HL-60 (cell line): ENCODE measurements around the gene SLC8A2.

Source experiments
- GABPA ChIP-seq: IDR thresholded peaks from 2 replicates; pipeline ENCODE4 v1.6.1; 2012; ENCODE audit warnings: low read depth
- TF ChIP-seq, protein P1 (sequence below): IDR thresholded peaks from one replicate; pipeline ENCODE4 v1.5.1; 2011; ENCODE audit warnings: low read length, control low read depth, inconsistent platforms; ENCODE audit not compliant: insufficient read depth
- TF ChIP-seq, protein P2 (sequence below): IDR thresholded peaks from 2 replicates; pipeline ENCODE4 v1.6.1; 2012; ENCODE audit warnings: low read depth; ENCODE audit not compliant: insufficient replicate concordance

DNA sequence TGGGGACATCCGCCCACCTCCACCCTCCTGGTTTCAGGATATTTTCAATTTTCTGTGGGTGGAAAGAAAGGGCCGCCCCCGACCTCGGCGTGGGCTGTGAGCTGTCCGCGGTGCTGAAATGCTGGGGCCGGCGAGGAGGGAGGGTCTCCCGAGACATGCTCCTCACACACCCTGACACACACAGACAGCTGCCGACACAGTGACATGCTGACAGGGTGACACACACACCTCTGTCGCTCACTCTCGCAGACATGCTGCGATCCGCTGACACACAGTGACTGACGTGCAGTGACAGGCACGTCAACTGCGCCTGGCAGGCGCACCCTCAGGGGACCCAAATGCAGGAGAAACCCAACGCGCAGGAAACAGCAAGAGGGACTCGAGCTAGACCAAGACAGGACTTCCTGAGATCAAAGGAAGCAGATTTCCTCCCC lies 27.3 kb downstream of the SLC8A2 start:
- TF ChIP-seq, protein P1, sequence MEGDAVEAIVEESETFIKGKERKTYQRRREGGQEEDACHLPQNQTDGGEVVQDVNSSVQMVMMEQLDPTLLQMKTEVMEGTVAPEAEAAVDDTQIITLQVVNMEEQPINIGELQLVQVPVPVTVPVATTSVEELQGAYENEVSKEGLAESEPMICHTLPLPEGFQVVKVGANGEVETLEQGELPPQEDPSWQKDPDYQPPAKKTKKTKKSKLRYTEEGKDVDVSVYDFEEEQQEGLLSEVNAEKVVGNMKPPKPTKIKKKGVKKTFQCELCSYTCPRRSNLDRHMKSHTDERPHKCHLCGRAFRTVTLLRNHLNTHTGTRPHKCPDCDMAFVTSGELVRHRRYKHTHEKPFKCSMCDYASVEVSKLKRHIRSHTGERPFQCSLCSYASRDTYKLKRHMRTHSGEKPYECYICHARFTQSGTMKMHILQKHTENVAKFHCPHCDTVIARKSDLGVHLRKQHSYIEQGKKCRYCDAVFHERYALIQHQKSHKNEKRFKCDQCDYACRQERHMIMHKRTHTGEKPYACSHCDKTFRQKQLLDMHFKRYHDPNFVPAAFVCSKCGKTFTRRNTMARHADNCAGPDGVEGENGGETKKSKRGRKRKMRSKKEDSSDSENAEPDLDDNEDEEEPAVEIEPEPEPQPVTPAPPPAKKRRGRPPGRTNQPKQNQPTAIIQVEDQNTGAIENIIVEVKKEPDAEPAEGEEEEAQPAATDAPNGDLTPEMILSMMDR = no peak
- no peak for TF ChIP-seq GABPA
- TF ChIP-seq, protein P2, sequence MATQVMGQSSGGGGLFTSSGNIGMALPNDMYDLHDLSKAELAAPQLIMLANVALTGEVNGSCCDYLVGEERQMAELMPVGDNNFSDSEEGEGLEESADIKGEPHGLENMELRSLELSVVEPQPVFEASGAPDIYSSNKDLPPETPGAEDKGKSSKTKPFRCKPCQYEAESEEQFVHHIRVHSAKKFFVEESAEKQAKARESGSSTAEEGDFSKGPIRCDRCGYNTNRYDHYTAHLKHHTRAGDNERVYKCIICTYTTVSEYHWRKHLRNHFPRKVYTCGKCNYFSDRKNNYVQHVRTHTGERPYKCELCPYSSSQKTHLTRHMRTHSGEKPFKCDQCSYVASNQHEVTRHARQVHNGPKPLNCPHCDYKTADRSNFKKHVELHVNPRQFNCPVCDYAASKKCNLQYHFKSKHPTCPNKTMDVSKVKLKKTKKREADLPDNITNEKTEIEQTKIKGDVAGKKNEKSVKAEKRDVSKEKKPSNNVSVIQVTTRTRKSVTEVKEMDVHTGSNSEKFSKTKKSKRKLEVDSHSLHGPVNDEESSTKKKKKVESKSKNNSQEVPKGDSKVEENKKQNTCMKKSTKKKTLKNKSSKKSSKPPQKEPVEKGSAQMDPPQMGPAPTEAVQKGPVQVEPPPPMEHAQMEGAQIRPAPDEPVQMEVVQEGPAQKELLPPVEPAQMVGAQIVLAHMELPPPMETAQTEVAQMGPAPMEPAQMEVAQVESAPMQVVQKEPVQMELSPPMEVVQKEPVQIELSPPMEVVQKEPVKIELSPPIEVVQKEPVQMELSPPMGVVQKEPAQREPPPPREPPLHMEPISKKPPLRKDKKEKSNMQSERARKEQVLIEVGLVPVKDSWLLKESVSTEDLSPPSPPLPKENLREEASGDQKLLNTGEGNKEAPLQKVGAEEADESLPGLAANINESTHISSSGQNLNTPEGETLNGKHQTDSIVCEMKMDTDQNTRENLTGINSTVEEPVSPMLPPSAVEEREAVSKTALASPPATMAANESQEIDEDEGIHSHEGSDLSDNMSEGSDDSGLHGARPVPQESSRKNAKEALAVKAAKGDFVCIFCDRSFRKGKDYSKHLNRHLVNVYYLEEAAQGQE = peak; percentile 99
